HEK293T (cell line): ENCODE data around the gene SNRNP70.

Experiments used
- CTCF ChIA-PET: fragments of 350-600 bp; formaldehyde crosslinking; extraction: SDS; loops from one replicate; lab custom pipeline; 2021; ENCODE audit warnings: antibody characterized with exemption, inconsistent platforms; lab: Yijun Ruan, JAX
- POLR2A ChIA-PET: fragments of 350-600 bp; formaldehyde crosslinking; extraction: SDS; loops from one replicate; lab custom pipeline; 2020; ENCODE audit warnings: antibody characterized with exemption, inconsistent platforms; lab: Yijun Ruan, JAX
- DNase-seq: peaks from one replicate; pipeline ENCODE4 v3.0.0; 2012; ENCODE audit warnings: mixed read lengths; ENCODE audit errors: extremely low spot score
- ARNT ChIP-seq: fragments of 450-650 bp; IDR thresholded peaks from 2 replicates; pipeline ENCODE4 v1.6.1; 2017; ENCODE audit warnings: mild to moderate bottlenecking
- BHLHE40 ChIP-seq: fragments of 450-650 bp; IDR thresholded peaks from 2 replicates; pipeline ENCODE4 v1.6.1; 2016; ENCODE audit warnings: mild to moderate bottlenecking, moderate library complexity, borderline replicate concordance
- CTBP1 ChIP-seq: fragments of 450-650 bp; IDR thresholded peaks from 2 replicates; pipeline ENCODE4 v1.6.1; 2016; ENCODE audit warnings: borderline replicate concordance
- ELF4 ChIP-seq: fragments of 450-650 bp; IDR thresholded peaks from 2 replicates; pipeline ENCODE4 v1.6.1; 2017; ENCODE audit warnings: antibody characterized with exemption
- FOXA1 ChIP-seq: fragments of 450-650 bp; IDR thresholded peaks from 2 replicates; pipeline ENCODE4 v1.6.1; 2016; ENCODE audit warnings: mild to moderate bottlenecking
- FOXK2 ChIP-seq: fragments of 450-650 bp; IDR thresholded peaks from 2 replicates; pipeline ENCODE4 v1.6.1; 2016; ENCODE audit warnings: mild to moderate bottlenecking
- FOXM1 ChIP-seq: fragments of 450-650 bp; IDR thresholded peaks from 2 replicates; pipeline ENCODE4 v1.6.1; 2017; ENCODE audit warnings: mild to moderate bottlenecking, borderline replicate concordance
- HDGF ChIP-seq: fragments of 450-650 bp; IDR thresholded peaks from 2 replicates; pipeline ENCODE4 v1.6.1; 2017; ENCODE audit warnings: antibody characterized with exemption, borderline replicate concordance
- L3MBTL2 ChIP-seq: fragments of 450-650 bp; conservative IDR thresholded peaks from 2 replicates; pipeline ENCODE4 v1.6.1; 2016; ENCODE audit warnings: mild to moderate bottlenecking
- LEF1 ChIP-seq: fragments of 450-650 bp; IDR thresholded peaks from 2 replicates; pipeline ENCODE4 v1.6.1; 2017; ENCODE audit warnings: mild to moderate bottlenecking, borderline replicate concordance
- NFRKB ChIP-seq: fragments of 450-650 bp; IDR thresholded peaks from 2 replicates; pipeline ENCODE4 v1.6.1; 2016; ENCODE audit warnings: mild to moderate bottlenecking, moderate library complexity
- PKNOX1 ChIP-seq: fragments of 450-650 bp; IDR thresholded peaks from 2 replicates; pipeline ENCODE4 v1.6.1; 2016
- SP1 ChIP-seq: fragments of 450-650 bp; IDR thresholded peaks from 2 replicates; pipeline ENCODE4 v1.6.1; 2017
- SUZ12 ChIP-seq: fragments of 450-650 bp; IDR thresholded peaks from 2 replicates; pipeline ENCODE4 v1.6.1; 2016; ENCODE audit warnings: mild to moderate bottlenecking
- TARDBP ChIP-seq: fragments of 450-650 bp; IDR thresholded peaks from 2 replicates; pipeline ENCODE4 v1.6.1; 2016
- ZNF384 ChIP-seq: fragments of 450-650 bp; IDR thresholded peaks from 2 replicates; pipeline ENCODE4 v1.6.1; 2016

Gene SNRNP70

GRCh38 chr19:49109051-49109450, 23.8 kb downstream of the SNRNP70 start:
- TF ChIP-seq L3MBTL2 = no peak
- no peak for TF ChIP-seq NFRKB
- no peak for TF ChIP-seq TARDBP
- TF ChIP-seq FOXA1 = no peak
- TF ChIP-seq PKNOX1 = no peak
- no peak for TF ChIP-seq ARNT
- TF ChIP-seq ELF4 = no peak
- no peak for TF ChIP-seq CTBP1
- no peak for TF ChIP-seq FOXK2
- TF ChIP-seq SP1 = no peak
- no peak for TF ChIP-seq BHLHE40
- TF ChIP-seq FOXM1 = no peak
- TF ChIP-seq HDGF = no peak
- POLR2A ChIA-PET = interaction anchor here (0.7 kb wide), 1 partner anchor 11 kb away, joined by 3 read pairs; no protein-coding TSS in a partner anchor
- DNase-seq = no peak
- CTCF ChIA-PET = interaction anchor here (2.0 kb wide), 1 partner anchor 11 kb away, joined by 5 read pairs; no protein-coding TSS in a partner anchor

GRCh38 chr19:49109569-49110233, 24.4 kb downstream of the SNRNP70 start:
- DNase-seq = no peak
- CTCF ChIA-PET = interaction anchor here (2.0 kb wide), 1 partner anchor 12 kb away, joined by 5 read pairs; no protein-coding TSS in a partner anchor
- POLR2A ChIA-PET = no interaction called here
- TF ChIP-seq LEF1 = no peak
- TF ChIP-seq CTBP1 = no peak
- no peak for TF ChIP-seq L3MBTL2
- no peak for TF ChIP-seq HDGF
- no peak for TF ChIP-seq ARNT
- no peak for TF ChIP-seq NFRKB
- no peak for TF ChIP-seq TARDBP
- no peak for TF ChIP-seq SUZ12
- no peak for TF ChIP-seq BHLHE40
- no peak for TF ChIP-seq FOXK2
- TF ChIP-seq FOXA1 = no peak
- no peak for TF ChIP-seq SP1
- no peak for TF ChIP-seq ELF4

GRCh38 chr19:49110567-49110966, 25.3 kb downstream of the SNRNP70 start:
- no peak for DNase-seq
- TF ChIP-seq SUZ12 (no peak), CTBP1 (no peak)
- POLR2A ChIA-PET = interaction anchor here (1.2 kb wide), 1 partner anchor 10 kb away, joined by 3 read pairs; no protein-coding TSS in a partner anchor
- CTCF ChIA-PET = interaction anchor here (0.7 to 1.3 kb wide), 2 partner anchors 13 to 34 kb away, joined by 4 to 13 read pairs; no protein-coding TSS in a partner anchor

- DNase-seq = no peak
- CTCF ChIA-PET = interaction anchor here (0.6 to 1.3 kb wide), 3 partner anchors 14 to 64 kb away, joined by 3 to 13 read pairs (median 6); no protein-coding TSS in a partner anchor
- TF ChIP-seq CTBP1 = no peak
- TF ChIP-seq ZNF384 = no peak
- TF ChIP-seq SUZ12 = no peak
- TF ChIP-seq L3MBTL2 = no peak
- no peak for TF ChIP-seq ARNT
- no peak for TF ChIP-seq TARDBP
- TF ChIP-seq FOXM1 = no peak
- TF ChIP-seq PKNOX1 = no peak
- TF ChIP-seq FOXA1 = no peak
- POLR2A ChIA-PET = interaction anchor here (1.2 kb wide), 1 partner anchor 10 kb away, joined by 3 read pairs; no protein-coding TSS in a partner anchor
Observed at GRCh38 chr19:49111218-49111998, 26.2 kb downstream of the SNRNP70 start.

GRCh38 chr19:49113762-49114629, 28.7 kb downstream of the SNRNP70 start, which contains the start of gene LIN7B:
TSS of gene LIN7B (plus strand) at chr19:49114370. CDS start at chr19:49114405, 35 bp downstream.
- DNase-seq = peak; percentile 86
- no peak for TF ChIP-seq SP1
- TF ChIP-seq PKNOX1 = peak; percentile 60
- peak; percentile 48; the same call in 1 of the 2 replicates for TF ChIP-seq L3MBTL2
- ChIA-PET CTCF (interaction anchor here (0.6 to 1.9 kb wide), 3 partner anchors 11 to 121 kb away, joined by 3 to 12 read pairs (median 5); partner anchors contain the start of genes GYS1 and RUVBL2), POLR2A (interaction anchor here (0.6 to 2.4 kb wide), 10 partner anchors 7 to 49 kb away, joined by 3 to 16 read pairs (median 5); no protein-coding TSS in a partner anchor)
